HK-2 (cell line): ENCODE measurements around the gene TM2D1.
"Not testable (repeated sequence)": the region's sequence is repeated elsewhere in the genome, so short reads cannot be mapped to it uniquely, and the experiment has no call there.

ENCODE experiments used
- DNase-seq: peaks from one replicate; pipeline ENCODE4 v3.0.0-alpha.2; 2018; ENCODE audit not compliant: unreplicated experiment

The TM2D1 gene

DNA sequence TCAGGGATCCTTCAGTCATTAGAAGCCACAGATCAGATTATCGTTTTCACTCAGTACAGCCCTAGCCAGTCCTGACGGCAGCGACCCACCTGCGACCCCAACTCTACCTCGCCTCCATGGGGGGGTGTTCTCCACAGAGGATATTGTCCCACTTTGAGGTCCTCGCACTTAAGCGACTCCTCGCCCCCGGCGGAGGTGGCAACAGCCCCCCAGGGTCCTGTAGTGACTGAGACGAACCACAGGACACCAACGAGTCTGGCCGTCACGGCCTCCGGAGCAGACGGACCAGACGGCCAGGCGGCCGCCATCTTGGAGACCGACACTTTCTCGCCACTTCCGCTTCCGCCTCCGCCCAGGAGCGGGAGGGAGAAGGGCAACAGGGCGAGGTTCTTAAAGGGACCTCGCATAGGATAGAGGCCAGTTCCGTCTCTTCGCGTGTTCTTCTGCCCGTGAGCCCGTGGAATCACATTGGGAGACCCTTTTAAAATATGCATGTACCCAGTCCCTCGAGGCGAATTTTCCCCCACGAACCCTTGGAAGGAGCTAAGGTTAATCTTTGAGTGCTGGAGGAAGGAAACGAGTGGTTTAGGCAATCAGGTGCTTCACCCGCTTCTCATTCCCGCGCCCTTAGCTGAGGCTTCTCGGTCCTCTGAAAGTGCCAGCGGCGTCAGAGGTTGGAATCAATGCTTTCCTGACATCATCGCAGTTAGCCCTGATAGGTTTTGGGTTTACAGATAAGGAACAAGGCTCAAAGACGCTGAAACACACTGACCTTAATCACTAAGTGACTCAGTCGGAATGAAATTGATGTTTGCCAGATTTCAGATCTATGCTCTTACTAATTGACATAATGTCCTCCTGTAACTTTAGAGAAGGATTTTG is at the start of gene TM2D1:
TM2D1 (minus strand) TSS at position 329 of the 882 bp plus-strand sequence; CDS start at position 308, 21 bp downstream.
- DNase-seq: peak; percentile 86

DNA sequence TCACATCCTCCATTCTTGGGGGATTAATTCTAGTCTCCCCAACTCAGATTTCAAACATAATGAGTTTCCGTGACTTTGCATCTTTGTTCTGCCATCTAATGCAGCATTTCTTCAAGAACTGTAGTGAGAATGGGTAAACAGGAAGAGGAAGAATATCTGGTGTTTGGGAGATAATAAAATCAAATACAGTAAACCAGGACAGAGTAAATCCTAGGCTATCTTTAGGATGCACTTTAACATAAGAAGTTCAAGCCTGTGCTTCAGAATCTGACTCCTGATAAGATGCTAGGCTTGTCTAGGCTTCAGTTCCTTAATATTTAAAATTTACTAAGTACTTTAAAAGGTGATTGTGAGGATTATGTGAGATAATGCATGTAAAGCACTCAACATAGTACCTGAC is 45.2 kb upstream of the TM2D1 start:
- no peak for DNase-seq

DNA sequence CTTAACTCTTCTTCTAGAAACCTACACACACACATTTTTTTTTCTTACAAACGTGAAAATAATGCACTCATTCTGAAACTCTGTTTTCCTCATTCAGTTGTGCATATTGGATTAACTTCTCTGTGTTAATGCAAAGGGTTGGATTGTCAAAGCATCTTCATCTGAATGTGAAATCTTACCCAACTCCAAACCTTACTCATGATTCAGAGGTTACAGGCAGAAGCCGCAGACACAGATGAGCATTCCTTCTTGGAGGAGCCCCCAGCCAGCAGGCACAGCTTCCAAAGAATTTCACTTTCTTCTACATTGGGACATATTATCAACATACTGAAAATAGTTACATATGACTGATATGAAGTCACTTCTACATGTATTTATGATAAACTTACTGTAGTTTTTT is 33.0 kb upstream of the TM2D1 start:
- no peak for DNase-seq

DNA sequence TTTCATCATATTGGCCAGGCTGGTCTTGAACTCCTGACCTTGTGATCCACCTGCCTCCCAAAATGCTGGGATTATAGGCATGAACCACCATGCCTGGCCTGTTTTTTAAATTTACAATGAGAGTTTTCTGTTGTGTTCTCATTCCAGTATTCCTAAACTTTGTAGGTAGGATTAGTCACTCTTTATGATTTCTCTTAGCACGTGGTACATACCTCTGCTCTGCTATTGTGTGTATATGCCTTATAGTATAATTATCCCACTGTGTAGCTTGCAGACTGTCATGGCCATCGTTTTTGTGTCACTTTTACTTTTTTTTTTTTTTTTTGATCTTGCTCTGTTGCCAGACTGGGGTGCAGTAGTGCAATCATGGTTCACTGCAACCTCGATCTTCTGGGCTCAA is 31.8 kb upstream of the TM2D1 start:
- no peak for DNase-seq

DNA sequence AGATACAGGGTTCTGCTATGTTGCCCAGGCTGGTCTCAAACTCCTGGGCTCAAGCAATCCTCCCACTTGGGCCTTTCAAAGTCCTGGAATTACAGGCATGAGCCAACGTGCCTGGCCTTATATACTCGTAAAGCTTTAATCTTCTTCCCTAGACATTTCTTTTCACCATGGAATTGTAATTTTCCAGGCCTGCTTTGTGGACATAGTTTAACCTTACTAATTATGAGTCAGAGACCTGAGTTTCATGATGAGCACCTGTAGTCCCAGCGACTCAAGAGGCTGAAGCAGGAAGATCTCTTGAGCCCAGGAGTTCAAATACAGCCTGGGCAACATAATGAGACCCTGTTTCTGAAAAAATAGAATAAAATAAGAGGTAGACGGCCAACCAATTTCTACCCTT is 29.6 kb upstream of the TM2D1 start:
- DNase-seq: no peak

DNA sequence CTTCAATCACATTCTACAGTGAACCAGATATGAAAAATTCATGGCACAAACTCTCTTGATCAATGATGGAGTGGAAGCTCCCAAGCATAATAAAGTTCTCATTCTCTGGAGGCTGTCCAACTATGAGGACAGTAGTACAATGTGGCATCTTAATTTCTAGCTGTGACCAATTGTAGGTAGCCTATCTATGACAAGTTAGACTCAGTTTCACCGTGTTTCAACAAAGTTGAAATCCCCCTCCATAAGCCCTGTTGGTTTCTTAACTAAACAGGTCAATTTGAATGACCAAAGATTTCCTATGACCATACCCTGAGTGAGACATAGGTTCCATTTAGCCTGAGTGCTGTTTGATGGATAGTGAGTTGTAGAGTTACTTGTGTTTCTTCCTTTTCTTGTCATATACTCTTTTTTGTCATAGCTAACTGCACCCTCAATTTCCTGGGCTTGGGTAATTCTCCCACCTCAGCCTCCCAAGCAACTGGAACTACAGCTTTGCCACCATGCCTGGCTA is 29.1 kb upstream of the TM2D1 start:
- no peak for DNase-seq

DNA sequence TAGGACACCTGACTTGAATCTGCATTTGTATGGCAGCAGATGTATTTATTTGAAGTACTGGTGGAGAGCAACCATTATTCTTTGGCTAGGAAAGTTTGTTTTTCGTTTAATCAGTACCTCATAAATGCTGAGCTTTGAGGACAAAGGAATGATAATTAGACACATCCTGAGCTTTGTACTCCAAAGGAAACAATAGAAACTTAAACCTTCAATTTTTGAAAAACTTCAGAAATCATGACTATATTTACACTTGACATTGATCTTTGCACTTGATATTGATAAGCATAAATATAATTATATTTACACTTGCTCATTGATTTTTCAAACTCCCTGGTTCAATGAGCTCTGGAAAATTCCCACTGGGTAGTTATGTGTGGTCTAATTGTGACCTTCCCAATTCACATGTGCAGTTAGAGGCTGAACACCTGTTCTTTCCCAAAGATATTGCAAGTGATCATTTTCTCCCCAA is 28.0 kb upstream of the TM2D1 start:
- DNase-seq: no peak

DNA sequence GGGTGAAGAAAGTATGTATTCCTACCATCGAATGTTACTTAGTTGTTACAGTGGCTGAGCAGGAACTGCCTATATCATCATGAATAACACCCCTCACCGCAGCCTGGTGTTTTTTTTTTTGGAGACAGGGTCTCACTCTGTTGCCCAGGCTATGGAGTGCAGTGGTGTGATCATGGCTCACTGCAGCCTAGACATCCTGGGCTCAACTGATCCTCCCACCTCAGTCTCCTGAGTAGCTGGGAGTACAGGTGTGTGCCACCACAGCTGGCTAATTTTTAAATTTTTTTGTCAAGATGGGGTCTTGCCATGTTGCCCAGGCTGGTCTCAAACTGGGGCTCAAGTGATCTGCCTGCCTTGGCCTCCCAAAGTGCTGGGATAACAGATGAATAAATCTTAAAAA is 24.6 kb upstream of the TM2D1 start:
- DNase-seq: no peak

DNA sequence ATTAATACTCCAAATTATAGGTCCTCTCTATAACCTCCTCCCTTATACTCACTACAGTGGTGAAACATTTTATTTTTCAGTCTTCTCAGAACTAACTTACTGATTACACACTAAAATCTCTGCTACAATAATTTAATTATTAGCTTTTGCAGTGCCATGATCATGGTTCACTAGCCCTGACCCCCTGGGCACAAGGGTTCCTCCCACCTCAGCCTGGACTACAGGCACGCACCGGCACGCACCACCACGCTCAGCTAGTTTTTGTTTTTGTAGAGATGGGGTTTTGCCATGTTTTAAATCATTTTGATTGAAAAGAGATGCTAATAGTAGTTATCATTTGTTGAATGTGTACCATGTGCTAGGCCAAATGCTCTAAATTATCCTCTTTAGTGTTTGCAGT is 23.6 kb upstream of the TM2D1 start:
- DNase-seq: no peak

DNA sequence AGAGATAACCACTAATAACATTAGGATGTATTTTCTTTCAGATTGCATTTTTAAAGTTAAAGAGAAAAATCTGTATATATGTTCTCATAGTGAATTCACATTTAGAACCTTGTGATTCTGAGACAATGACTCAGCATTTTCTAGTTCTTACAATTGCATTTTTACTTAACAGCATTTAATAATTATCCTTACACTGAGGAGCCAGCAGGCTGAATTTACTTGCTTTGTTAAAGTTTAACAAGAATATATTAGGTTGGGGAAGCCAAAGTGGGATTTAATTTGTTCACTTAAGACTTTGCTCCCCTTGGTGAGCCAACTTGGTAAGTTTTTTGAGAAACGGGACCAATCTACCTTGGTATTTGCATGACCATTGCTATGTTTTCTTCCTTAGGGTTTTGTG is 21.9 kb upstream of the TM2D1 start:
- no peak for DNase-seq

DNA sequence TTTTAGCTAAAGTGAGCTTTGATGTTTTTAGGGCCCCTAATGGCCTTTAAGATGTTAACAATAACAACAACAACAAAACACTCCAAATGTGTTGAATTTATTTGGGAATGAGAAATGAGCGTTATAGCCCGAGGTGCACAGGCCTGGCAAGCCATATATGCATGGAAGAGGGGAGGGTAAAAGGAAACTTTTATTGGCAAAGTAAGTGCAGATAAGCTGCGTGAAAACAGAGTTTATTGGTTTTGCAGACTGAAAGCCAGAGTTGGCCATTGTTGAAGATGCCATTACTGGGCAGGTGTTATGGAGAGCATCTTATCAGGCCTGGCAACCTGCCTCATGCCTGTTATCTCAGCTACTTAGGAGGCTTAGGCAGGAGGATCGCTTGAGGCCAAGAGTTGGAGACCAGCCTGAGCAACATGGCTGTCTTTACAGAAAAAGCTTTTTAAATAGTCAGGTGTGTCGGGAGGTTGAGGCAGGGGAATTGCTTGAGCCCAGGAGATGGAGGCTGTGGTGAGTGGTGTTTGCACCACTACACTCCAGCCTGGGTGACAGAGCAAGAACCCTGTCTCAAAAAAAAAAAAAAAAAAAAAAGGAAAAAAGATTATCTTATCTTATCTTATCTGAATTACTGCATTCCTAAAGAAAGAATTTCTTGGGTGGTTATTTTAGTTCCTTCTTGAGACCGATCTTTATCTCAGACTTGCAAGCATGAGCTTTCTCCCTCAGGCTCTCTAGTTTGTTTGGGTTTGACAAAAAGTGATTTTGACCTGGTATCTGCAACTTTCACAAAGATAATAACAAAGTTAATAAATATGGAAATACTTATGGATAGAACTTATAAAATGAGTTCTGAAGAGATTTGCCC is 19.0 kb upstream of the TM2D1 start:
- DNase-seq: no peak

DNA sequence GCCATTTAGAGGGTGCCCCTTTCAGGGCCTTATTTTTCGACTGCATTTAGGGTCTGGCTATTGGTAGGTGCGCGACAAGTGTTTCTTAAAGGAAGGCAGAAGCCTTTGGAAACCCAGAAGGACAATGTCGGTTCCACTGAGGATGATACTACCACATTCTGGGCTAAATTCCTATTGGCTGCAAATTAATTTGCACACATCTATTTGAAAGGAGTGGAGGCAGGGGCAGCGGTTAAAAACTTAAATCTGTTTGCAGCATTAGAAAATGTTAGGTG is 18.4 kb upstream of the TM2D1 start:
- DNase-seq: no peak

DNA sequence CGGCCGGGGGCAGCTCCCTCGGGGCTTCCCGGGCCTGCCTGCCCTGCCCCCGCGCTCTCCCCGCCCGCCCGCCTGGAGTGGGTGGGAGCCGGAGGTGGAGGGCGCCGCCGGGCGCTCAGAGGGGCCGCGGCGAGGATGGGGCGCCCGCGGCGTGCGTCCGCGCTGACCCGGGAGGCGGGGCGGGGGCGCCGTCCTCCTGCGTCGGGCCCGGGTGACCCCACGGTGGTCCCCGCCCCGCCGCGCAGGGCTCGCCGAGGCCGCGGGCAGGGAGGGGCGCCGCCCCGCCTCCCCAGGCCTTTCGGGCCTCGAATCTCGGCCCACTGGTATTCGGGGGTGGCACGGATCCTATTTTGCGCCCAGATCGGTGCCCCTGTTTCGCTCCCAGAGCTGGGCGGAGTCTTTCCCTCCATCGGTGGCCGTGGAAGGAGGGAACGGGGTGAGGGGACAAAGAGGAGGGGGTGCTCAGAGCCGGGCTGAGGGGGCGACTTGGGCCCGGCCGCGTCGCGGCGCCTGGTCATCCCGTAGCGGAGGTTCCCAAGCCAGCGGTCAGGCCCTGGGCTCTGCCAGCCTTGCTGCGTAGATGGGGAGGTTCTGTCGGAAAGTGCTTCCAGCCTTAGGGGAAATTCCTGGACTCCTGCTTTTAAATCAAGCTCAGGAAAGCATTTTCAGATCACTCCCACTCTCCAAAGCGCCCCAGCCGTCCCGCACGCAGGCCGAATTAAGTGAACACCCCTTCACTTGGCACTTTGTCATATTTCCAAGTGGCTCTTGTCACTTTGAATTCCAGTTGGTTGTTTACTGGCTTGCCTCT is 17.9 kb upstream of the TM2D1 start:
- peak; percentile 48 for DNase-seq

DNA sequence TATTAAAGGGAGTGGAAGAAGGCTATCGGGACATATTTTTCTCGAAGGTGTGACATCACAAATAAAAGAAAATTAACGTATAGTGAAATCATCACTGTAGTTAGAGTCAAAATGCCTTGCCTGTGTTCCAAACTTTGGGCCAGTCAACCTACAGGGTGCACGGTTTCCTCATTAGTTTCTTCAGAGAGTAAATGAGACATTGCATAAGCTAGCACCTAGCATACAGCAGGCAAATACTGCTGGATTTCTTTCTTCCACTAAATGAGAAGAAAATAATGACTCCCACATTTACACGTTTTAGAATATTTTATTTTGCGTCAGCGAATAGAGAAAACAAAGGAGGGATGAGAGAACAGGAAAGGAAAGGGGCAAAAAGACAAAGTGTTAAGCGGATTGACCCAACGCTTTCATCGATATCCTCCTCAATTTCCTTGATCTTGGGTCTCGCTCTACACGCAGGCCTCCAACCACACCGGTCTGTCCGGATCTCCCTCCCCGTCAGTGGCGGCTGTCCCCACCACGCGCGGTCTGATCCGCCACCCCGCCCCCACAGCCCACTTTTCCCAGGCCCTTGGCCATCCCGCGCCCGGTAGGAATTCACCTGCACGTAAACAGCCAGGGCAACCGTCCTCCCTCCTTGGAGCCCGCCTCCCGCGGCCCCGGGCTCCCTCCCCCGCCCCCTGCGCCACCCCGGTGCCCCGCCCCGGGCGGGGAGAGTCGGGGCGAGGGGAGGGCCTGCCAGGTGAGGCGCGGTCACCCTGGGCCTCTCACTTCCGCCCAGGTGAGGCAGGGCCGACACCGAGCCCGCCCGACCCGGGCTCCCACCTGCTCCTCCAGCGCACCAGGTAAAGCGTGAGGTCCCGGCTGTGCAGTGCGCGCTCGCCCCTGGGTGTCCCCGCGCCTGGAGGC is 17.0 kb upstream of the TM2D1 start, which contains the start of gene PATJ:
PATJ (plus strand) TSS at position 770 of the 909 bp plus-strand sequence. CDS start 20,413 bp downstream, outside the sequence.
- peak; percentile 78 for DNase-seq

DNA sequence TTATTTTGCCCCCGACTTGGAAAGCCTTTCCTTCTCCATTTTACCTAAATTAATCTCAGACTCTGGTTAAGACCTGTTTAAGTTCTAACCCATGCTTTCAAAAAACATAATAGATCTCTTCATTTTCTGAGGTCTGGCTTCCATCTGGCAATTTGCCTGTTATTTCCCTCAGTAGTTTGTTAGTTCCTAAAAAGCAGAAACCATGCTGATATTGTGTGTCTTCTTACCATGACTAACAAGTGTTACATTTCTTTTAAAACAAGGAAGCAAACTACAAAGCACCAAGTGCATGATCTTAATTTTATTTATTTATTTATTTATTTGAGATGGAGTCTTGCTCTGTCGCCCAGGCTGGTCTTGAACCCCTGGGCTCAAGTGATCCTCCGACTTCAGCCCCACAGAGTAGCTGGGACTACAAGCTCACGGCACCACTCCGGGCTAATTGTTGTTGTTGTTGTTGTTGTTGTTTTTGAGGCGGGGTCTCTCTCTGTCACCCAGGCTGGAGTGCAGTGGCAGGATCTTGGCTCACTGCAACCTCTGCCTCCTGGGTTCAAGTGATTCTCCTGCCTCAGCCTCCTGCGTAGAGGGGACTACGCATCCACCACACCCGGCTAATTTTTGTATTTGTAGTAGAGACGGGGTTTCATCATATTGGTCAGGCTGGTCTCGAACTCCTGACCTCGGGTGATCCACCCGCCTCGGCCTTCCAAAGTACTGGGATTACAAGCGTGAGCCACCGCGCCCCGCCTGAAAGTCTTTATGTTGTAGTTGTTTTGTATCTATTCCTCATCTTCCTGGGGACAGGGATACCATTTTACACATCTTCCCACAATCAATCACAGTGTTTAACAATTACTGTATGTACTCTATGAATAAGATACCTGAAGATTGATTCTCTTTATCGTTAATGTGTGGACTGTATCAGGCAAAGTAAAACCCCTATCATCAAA is 16.1 kb upstream of the TM2D1 start:
- no peak for DNase-seq

DNA sequence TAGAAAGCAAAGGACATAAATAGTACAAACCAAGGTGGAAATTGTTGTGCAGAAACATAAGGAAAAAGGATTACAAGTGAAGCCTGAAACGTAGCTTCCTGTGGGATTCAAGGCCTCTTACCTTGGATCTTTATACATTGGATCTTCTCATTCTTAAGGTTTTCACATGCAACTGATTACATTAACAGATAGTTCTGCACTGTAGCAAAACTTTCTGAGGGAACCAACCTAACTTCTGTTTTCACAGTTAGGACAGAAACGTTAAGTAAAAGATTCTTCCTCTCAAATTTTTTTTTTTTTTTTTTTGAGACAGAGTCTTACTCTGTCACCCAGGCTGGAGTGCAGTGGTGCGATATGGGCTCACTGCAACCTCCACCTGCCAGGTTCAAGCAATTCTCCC is 7.8 kb upstream of the TM2D1 start:
- DNase-seq: no peak

DNA sequence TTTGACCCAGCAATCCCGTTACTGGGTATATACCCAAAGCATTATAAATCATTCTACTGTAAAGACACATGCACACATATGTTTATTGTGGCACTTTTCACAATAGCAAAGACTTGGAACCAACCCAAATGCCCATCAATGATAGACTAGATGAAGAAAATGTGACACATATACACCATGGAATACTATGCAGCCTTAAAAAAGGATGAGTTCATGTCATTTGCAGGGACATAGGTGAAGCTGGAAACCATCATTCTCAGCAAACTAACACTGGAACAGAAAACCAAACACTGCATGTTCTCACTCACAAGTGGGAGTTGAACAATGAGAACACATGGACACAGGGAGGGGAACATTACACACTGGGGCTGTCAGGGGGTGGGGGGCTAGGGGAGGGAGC is 5.7 kb upstream of the TM2D1 start:
- DNase-seq: not testable (repeated sequence)

DNA sequence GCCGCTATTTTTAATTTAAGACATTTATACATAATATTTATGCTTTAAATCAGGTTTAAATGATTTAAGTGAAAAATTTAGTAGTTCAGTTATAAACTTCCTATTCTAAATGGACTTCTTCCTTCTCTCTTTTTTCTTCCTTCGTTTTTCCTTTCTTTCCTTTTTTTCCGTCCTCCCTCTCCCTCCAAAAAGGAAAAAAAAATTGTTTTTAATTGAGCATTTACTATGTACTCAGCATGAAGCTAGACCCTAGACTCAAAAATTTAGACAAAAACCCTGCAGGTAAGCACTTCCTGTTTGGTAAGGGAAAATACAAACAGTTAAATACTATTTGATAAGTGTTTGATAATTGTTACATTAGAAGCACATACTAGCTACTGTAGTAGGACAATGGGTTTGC is 2.6 kb upstream of the TM2D1 start:
- no peak for DNase-seq

DNA sequence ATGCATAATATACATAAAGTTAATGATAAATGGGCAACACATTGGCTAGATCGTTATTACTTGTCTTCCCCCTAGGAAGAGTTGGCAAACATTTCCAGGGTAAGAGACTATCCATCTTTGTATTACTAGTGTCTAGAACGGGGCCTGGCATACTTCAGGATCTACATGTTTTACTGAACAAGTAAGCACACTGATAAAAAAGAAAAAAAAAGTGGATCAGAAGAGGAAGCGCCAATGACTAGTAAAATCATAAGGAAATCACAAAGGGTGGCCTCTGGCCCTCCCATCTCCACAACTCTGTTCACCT is 482 bp downstream of the TM2D1 start:
- no peak for DNase-seq
